Measurements from ENCODE around the gene ASAP2. TPM values are rescaled to one million over a fixed set of nuclear protein-coding genes. Genes with fewer than 3 reads are reported as not detected.

The ASAP2 gene
- total RNA-seq, 2 experiments from 2014 or later = 0.16 TPM; not detected in 1

- H3K4me3 ChIP-seq (ENCODE audit: low read length) = no peak overlapping the region
- ChIA-PET POLR2A (no interaction called here), CTCF (interaction anchor here (0.6 kb wide), 1 partner anchor 22 kb away, joined by 3 read pairs; no protein-coding TSS in a partner anchor)
- no peak for TF ChIP-seq CTCF (IDR thresholded peaks at IDR 0.05)
- DNase-seq = no peak
- Mint-ChIP-seq H3K9me3 (no peaks in the 10 kb centered on the region), H3K36me3 (ENCODE audit: low read depth) (no peaks in the 10 kb centered on the region), H3K4me1 (ENCODE audit: low read depth) (no peaks in the 10 kb centered on the region), H3K4me3 (no peak overlapping the region), H3K27me3 (peaks cover 15% of the 10 kb centered on the region), H3K27ac (no peak overlapping the region)
- no peaks in the 10 kb centered on the region for H3K4me1 ChIP-seq (ENCODE audit: insufficient read depth, low read length)
- H3K36me3 ChIP-seq (ENCODE audit: insufficient read depth, low read length) = no peaks in the 10 kb centered on the region
- no peak for ATAC-seq (ENCODE audit: poor library complexity)
- H3K27me3 ChIP-seq (ENCODE audit: control insufficient read depth in 1 of 2, insufficient read depth in 2 of 2, low read length in 2 of 2) = peaks cover 0 to 8% of the 10 kb centered on the region in 2 experiments
- no peak overlapping the region for H3K27ac ChIP-seq (ENCODE audit: low read depth in 1 of 2, low read length in 2 of 2)
- no peaks in the 10 kb centered on the region for H3K9me3 ChIP-seq (ENCODE audit: control insufficient read depth in 1 of 2, insufficient read depth in 1 of 2, low read length in 2 of 2)
- intact Hi-C loops (cut with DNase I, micrococcal nuclease) = no loop called here
These were observed 72.8 kb downstream of the ASAP2 start for GRCh38 chr2:9279426-9279825.

GRCh38 chr2:9280224-9280623 is 73.6 kb downstream of the ASAP2 start:
- H3K27ac ChIP-seq (ENCODE audit: low read depth in 1 of 2, low read length in 2 of 2) = no peak overlapping the region
- H3K4me3 Mint-ChIP-seq = no peak overlapping the region
- ChIA-PET CTCF (no interaction called here), POLR2A (no interaction called here)
- intact Hi-C loops (cut with DNase I, micrococcal nuclease) = no loop called here
- H3K36me3 ChIP-seq (ENCODE audit: insufficient read depth, low read length) = no peaks in the 10 kb centered on the region
- peaks cover 15% of the 10 kb centered on the region for H3K27me3 Mint-ChIP-seq
- H3K9me3 Mint-ChIP-seq = no peaks in the 10 kb centered on the region
- no peak overlapping the region for H3K4me3 ChIP-seq (ENCODE audit: low read length)
- no peaks in the 10 kb centered on the region for H3K4me1 Mint-ChIP-seq (ENCODE audit: low read depth)
- H3K4me1 ChIP-seq (ENCODE audit: insufficient read depth, low read length) = no peaks in the 10 kb centered on the region
- no peak overlapping the region for H3K27ac Mint-ChIP-seq
- no peak for TF ChIP-seq CTCF (IDR thresholded peaks at IDR 0.05)
- H3K36me3 Mint-ChIP-seq (ENCODE audit: low read depth) = no peaks in the 10 kb centered on the region
- H3K27me3 ChIP-seq (ENCODE audit: control insufficient read depth in 1 of 2, insufficient read depth in 2 of 2, low read length in 2 of 2) = peaks cover 0 to 8% of the 10 kb centered on the region in 2 experiments
- DNase-seq = no peak
- no peak for ATAC-seq (ENCODE audit: poor library complexity)
- no peaks in the 10 kb centered on the region for H3K9me3 ChIP-seq (ENCODE audit: control insufficient read depth in 1 of 2, insufficient read depth in 1 of 2, low read length in 2 of 2)

- H3K27ac Mint-ChIP-seq = no peak overlapping the region
- H3K4me1 Mint-ChIP-seq (ENCODE audit: low read depth) = no peaks in the 10 kb centered on the region
- intact Hi-C loops (cut with DNase I, micrococcal nuclease) = no loop called here
- Histone ChIP-seq H3K27me3 (ENCODE audit: control insufficient read depth in 1 of 2, insufficient read depth in 2 of 2, low read length in 2 of 2) (peaks cover 0 to 5% of the 10 kb centered on the region in 2 experiments), H3K27ac (ENCODE audit: low read depth in 1 of 2, low read length in 2 of 2) (no peak overlapping the region), H3K4me1 (ENCODE audit: insufficient read depth, low read length) (no peaks in the 10 kb centered on the region), H3K36me3 (ENCODE audit: insufficient read depth, low read length) (no peaks in the 10 kb centered on the region), H3K9me3 (ENCODE audit: control insufficient read depth in 1 of 2, insufficient read depth in 1 of 2, low read length in 2 of 2) (no peaks in the 10 kb centered on the region), H3K4me3 (ENCODE audit: low read length) (no peak overlapping the region)
- DNase-seq = no peak
- TF ChIP-seq CTCF (IDR thresholded peaks at IDR 0.05) = no peak
- H3K9me3 Mint-ChIP-seq = no peaks in the 10 kb centered on the region
- ChIA-PET POLR2A (no interaction called here), CTCF (no interaction called here)
- H3K36me3 Mint-ChIP-seq (ENCODE audit: low read depth) = no peaks in the 10 kb centered on the region
- peaks cover 15% of the 10 kb centered on the region for H3K27me3 Mint-ChIP-seq
- H3K4me3 Mint-ChIP-seq = no peak overlapping the region
- ATAC-seq (ENCODE audit: poor library complexity) = no peak
These were observed 74.5 kb downstream of the ASAP2 start for GRCh38 chr2:9281145-9281544.
